Hepatocyte (in vitro differentiated cells): ENCODE measurements around the gene FN1.
A peak's percentile ranks its signal among the peaks of the same experiment; 100 is the strongest.

Experiments
- EZH2 ChIP-seq: fragments of 200-600 bp; sonication (generic); IDR thresholded peaks from 2 replicates; pipeline ENCODE4 v1.6.1; 2016; ENCODE audit warnings: antibody characterized with exemption, mild to moderate bottlenecking, borderline replicate concordance
- EZH2phosphoT487 ChIP-seq: fragments of 200-600 bp; sonication (generic); IDR thresholded peaks from one replicate; pipeline ENCODE4 v1.6.1; 2018; ENCODE audit warnings: antibody characterized with exemption, mild to moderate bottlenecking, low read depth, moderate library complexity; ENCODE audit not compliant: unreplicated experiment, severe bottlenecking
- TF ChIP-seq, protein P1 (sequence below): fragments of 200-600 bp; sonication (generic); IDR thresholded peaks from 2 replicates; pipeline ENCODE4 v1.5.1; 2016; ENCODE audit warnings: antibody characterized with exemption, mild to moderate bottlenecking; ENCODE audit not compliant: poor library complexity

DNA sequence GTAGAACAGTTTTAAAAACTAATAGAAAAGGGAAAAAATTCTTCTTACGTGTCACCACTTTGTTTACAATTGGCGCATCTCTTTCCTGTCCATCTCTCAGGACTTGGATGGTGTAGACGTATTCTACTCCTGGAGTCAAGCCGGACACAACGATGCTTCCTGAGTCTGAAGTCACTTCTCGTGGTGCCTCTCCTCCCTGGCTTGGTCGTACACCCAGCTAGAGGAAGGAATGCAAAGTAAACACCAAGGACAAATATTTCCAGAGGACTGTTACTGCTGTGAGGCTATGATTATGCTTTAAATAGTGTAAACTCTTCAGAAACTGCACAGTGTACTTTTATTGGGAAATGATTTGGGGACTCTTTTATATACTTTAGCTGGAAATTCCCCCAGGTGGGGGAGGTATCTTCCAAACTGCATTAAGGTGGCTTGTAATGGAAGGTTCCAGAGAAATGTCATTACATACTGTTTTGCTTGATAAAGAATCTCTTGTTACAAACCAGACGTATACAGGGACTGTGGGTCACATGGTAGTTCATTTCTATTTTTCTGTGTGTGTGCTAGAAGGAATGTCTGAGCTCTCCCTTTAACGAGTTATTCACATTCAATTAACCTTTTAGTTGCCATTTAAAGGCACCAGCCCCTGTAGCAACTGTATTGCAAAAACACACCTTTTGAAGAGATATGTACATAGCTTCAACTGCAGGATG, 38.1 kb downstream of the FN1 start:
- TF ChIP-seq, protein P1, sequence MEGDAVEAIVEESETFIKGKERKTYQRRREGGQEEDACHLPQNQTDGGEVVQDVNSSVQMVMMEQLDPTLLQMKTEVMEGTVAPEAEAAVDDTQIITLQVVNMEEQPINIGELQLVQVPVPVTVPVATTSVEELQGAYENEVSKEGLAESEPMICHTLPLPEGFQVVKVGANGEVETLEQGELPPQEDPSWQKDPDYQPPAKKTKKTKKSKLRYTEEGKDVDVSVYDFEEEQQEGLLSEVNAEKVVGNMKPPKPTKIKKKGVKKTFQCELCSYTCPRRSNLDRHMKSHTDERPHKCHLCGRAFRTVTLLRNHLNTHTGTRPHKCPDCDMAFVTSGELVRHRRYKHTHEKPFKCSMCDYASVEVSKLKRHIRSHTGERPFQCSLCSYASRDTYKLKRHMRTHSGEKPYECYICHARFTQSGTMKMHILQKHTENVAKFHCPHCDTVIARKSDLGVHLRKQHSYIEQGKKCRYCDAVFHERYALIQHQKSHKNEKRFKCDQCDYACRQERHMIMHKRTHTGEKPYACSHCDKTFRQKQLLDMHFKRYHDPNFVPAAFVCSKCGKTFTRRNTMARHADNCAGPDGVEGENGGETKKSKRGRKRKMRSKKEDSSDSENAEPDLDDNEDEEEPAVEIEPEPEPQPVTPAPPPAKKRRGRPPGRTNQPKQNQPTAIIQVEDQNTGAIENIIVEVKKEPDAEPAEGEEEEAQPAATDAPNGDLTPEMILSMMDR: peak; percentile 13
- TF ChIP-seq EZH2 (no peak), EZH2phosphoT487 (no peak)
